Measurements from ENCODE around the gene GRHL1. TPM values are rescaled to one million over a fixed set of nuclear protein-coding genes. Genes with fewer than 3 reads are reported as not detected.

GRHL1 gene
- total and polyA plus RNA-seq, 9 of the 15 experiments (the other 6 are each of a cell fraction or from before 2014, with no cell fraction given) = 1.7 to 6.1 (median 4.7) TPM

- no peak for TF ChIP-seq CBFA2T3 (IDR thresholded peaks at IDR 0.05)
Observed at GRCh38 chr2:9918275-9918674, 33.2 kb upstream of the GRHL1 start (continued).

GRCh38 chr2:9919512-9919911 is 32.0 kb upstream of the GRHL1 start:
- Histone ChIP-seq H3K27ac (ENCODE audit: extremely low read depth, low read depth, low read length) (no peak overlapping the region), H3K4me1 (replicated peaks in 1 of 2; ENCODE audit: control insufficient read depth in 2 of 2, insufficient read depth in 2 of 2, low read length in 2 of 2) (peaks cover 0 to under 1% of the 10 kb centered on the region in 2 experiments; a peak in 3 of 5 replicates), H3K4me3 (no peak overlapping the region), H3K36me3 (ENCODE audit: control insufficient read depth, insufficient read depth, low read length) (peaks cover 22% of the 10 kb centered on the region), H3K4me2 (ENCODE audit: insufficient read depth, low read length) (no peak overlapping the region), H3K9ac (ENCODE audit: insufficient read depth in 1 of 2, low read depth in 2 of 2, low read length in 2 of 2) (no peak overlapping the region), H3K9me3 (replicated peaks; ENCODE audit: control insufficient read depth, insufficient read depth, low read depth, low read length) (no peaks in the 10 kb centered on the region), H3K79me2 (ENCODE audit: control insufficient read depth, insufficient read depth, low read length) (no peaks in the 10 kb centered on the region), H2AFZ (ENCODE audit: low read depth, low read length) (no peak overlapping the region), H3K9me1 (ENCODE audit: control insufficient read depth, insufficient read depth, low read length) (no peaks in the 10 kb centered on the region), H3K27me3 (ENCODE audit: control insufficient read depth in 2 of 2, insufficient read depth in 2 of 2, low read length in 2 of 2) (no peaks in the 10 kb centered on the region), H4K20me1 (replicated peaks; ENCODE audit: control insufficient read depth, insufficient read depth, low read length) (no peaks in the 10 kb centered on the region)
- POLR2A ChIA-PET = interaction anchor here (1.8 kb wide), 1 partner anchor 23 kb away, joined by 3 read pairs; no protein-coding TSS in a partner anchor
- ATAC-seq = no peak
- TF ChIP-seq STAT6 (CRISPR knock-in tag; IDR thresholded peaks at IDR 0.05) = no peak
- TF ChIP-seq WHSC1 (IDR thresholded peaks at IDR 0.05; ENCODE audit: low read length) = no peak
- TF ChIP-seq ZNF174 (CRISPR knock-in tag; IDR thresholded peaks at IDR 0.05) = no peak
- no peak for TF ChIP-seq HBP1 (CRISPR knock-in tag; IDR thresholded peaks at IDR 0.05)
- no peak for TF ChIP-seq TSHZ1 (CRISPR knock-in tag; IDR thresholded peaks at IDR 0.05)
- TF ChIP-seq EGR1 (conservative IDR thresholded peaks at IDR 0.05) = no peak
- TF ChIP-seq THAP7 (CRISPR knock-in tag; IDR thresholded peaks at IDR 0.05) = no peak
- no peak for TF ChIP-seq FOS (IDR thresholded peaks at IDR 0.05; ENCODE audit: extremely low read depth, insufficient read length)
- in situ Hi-C loops (cut with MboI) = no loop called here
- 49% methylated on average over 3 of the region's 3 CpGs for WGBS (ENCODE audit: insufficient coverage, low coverage, missing lambda C conversion rate)
- intact Hi-C loops (cut with micrococcal nuclease) = no loop called here
- FAIRE-seq = peak; percentile 19
- BruUV-seq (replicated peaks) = no TSS peak
- CTCF ChIA-PET (ENCODE audit: low intra/inter-chr PET ratio) = no interaction called here
- no peak for DNase-seq (ENCODE audit: extremely low read depth in 1 of 4, low spot score in 3 of 4)

Data from K562 (cell line).